Suprapubic skin (tissue), 4 donors: ENCODE data around the gene SLC9A9. TPM values are rescaled to one million over a fixed set of nuclear protein-coding genes. Genes with fewer than 3 reads are reported as not detected.

Source experiments
- DNase-seq, 2 donors: peaks; one replicate each; pipeline ENCODE4 v3.0.0-alpha.2; 2019; ENCODE audit warnings: low spot score in 2 of 2
- H3K27ac ChIP-seq: fragments of 200-600 bp; sonication (generic); one replicate; pipeline ENCODE4 v1.5.1; 2019
- H3K27me3 ChIP-seq: fragments of 200-600 bp; sonication (generic); one replicate; pipeline ENCODE4 v1.5.1; 2019
- H3K36me3 ChIP-seq: fragments of 200-600 bp; sonication (generic); one replicate; pipeline ENCODE4 v1.5.1; 2019
- H3K4me1 ChIP-seq: fragments of 200-600 bp; sonication (generic); one replicate; pipeline ENCODE4 v1.5.1; 2019
- H3K4me3 ChIP-seq: fragments of 200-600 bp; sonication (generic); one replicate; pipeline ENCODE4 v1.5.1; 2019; ENCODE audit warnings: mild to moderate bottlenecking
- H3K9me3 ChIP-seq: fragments of 200-600 bp; sonication (generic); one replicate; pipeline ENCODE4 v1.5.1; 2019
- EP300 ChIP-seq: sonication (generic); formaldehyde crosslinking; IDR thresholded peaks from one replicate; pipeline ENCODE4 v1.6.1; 2017; ENCODE audit warnings: antibody characterized with exemption
- POLR2A ChIP-seq, 2 donors: fragments of 450-650 bp; IDR thresholded peaks; one replicate each; pipeline ENCODE4 v1.6.1; 2017; ENCODE audit warnings: antibody characterized with exemption in 2 of 2, mild to moderate bottlenecking in 2 of 2, moderate library complexity in 2 of 2
- POLR2AphosphoS5 ChIP-seq, 3 donors: sonication (generic); formaldehyde crosslinking; IDR thresholded peaks; one replicate each; pipeline ENCODE4 v1.6.1; 2017; ENCODE audit warnings: antibody characterized with exemption in 3 of 3
- WGBS: methylation state at CpG from one replicate; pipeline ENCODE4 v1.1.5; 2018; 5-methylcytosine and 5-hydroxymethylcytosine counted together
- total RNA-seq, 4 donors: library from RNA; depleted of rRNA; stranded (reverse); fragments of >200 nt; gene quantifications; one replicate each; pipeline ENCODE4 v1.1.0, GENCODE V29; 2016
- TF ChIP-seq, protein P1 (sequence below), 2 donors: fragments of 200-600 bp in 1 of 2; fragments of 450-650 bp in 1 of 2; sonication (generic) in 1 of 2; IDR thresholded peaks; one replicate each; pipeline ENCODE4 v1.5.1; 2016 to 2019; ENCODE audit warnings: antibody characterized with exemption in 2 of 2, mild to moderate bottlenecking in 1 of 2, moderate library complexity in 1 of 2

SLC9A9 gene
- total RNA-seq, 4 donors from 2014 or later, result 16.6 to 51.0 (median 30.0) TPM

DNA sequence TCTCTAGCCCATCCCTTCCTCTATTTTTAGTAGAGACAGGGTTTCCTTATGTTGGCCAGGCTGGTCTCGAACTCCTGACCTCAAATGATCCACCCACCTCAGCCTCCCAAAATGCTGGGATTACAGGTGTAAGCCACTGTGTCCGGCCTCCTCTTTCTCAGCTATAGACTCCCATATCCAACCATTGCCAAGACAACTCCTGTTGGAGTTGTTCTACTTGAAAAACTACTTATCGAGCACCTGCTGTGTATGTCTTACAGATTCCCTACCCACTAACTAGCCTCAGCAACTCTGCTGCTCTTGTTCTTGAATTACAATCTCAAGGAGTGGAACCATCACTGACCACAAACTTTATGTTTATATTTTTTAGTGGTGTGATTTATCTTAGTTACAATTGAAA, 186.6 kb downstream of the SLC9A9 start:
- 88% methylated on average over 3 of the region's 3 CpGs for WGBS
- no peaks in the 10 kb centered on the region for H3K9me3 ChIP-seq
- DNase-seq, result no peak
- no peak for TF ChIP-seq EP300
- TF ChIP-seq POLR2AphosphoS5 (IDR thresholded peaks at IDR 0.05), result no peak
- no peak for TF ChIP-seq POLR2A (IDR thresholded peaks at IDR 0.05)
- TF ChIP-seq, protein P1, sequence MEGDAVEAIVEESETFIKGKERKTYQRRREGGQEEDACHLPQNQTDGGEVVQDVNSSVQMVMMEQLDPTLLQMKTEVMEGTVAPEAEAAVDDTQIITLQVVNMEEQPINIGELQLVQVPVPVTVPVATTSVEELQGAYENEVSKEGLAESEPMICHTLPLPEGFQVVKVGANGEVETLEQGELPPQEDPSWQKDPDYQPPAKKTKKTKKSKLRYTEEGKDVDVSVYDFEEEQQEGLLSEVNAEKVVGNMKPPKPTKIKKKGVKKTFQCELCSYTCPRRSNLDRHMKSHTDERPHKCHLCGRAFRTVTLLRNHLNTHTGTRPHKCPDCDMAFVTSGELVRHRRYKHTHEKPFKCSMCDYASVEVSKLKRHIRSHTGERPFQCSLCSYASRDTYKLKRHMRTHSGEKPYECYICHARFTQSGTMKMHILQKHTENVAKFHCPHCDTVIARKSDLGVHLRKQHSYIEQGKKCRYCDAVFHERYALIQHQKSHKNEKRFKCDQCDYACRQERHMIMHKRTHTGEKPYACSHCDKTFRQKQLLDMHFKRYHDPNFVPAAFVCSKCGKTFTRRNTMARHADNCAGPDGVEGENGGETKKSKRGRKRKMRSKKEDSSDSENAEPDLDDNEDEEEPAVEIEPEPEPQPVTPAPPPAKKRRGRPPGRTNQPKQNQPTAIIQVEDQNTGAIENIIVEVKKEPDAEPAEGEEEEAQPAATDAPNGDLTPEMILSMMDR (IDR thresholded peaks at IDR 0.05), result no peak
- H3K4me1 ChIP-seq, result no peaks in the 10 kb centered on the region
- no peak overlapping the region for H3K4me3 ChIP-seq
- no peaks in the 10 kb centered on the region for H3K27me3 ChIP-seq
- H3K27ac ChIP-seq, result no peak overlapping the region
- H3K36me3 ChIP-seq, result no peaks in the 10 kb centered on the region

DNA sequence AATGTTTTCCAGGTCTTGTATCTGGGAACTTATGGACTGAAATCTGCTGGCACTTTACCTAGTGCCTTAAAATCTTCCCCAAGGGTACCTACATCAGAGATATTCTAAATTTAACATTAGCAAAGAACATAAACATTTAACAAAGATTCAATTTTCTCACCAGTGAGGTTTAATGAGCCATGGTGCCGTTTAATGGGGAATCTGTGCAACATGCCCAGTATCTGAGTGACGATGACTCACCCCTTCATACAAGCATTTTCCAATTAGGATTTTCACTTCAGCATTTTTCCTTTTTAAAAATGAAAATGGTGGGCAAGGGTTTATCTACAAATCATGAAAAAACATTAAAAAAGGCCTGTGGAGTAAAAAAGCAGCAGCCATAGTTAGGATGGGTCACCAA, 189.4 kb downstream of the SLC9A9 start:
- no peak for TF ChIP-seq EP300
- TF ChIP-seq POLR2AphosphoS5 (IDR thresholded peaks at IDR 0.05), result no peak
- TF ChIP-seq, protein P1 (IDR thresholded peaks at IDR 0.05), result no peak
- TF ChIP-seq POLR2A (IDR thresholded peaks at IDR 0.05), result no peak
- Histone ChIP-seq H3K4me3 (no peak overlapping the region), H3K9me3 (no peaks in the 10 kb centered on the region), H3K4me1 (no peaks in the 10 kb centered on the region), H3K27me3 (no peaks in the 10 kb centered on the region), H3K36me3 (no peaks in the 10 kb centered on the region), H3K27ac (no peak overlapping the region)
- 62% methylated on average over 2 of the region's 2 CpGs for WGBS
- DNase-seq, result no peak

DNA sequence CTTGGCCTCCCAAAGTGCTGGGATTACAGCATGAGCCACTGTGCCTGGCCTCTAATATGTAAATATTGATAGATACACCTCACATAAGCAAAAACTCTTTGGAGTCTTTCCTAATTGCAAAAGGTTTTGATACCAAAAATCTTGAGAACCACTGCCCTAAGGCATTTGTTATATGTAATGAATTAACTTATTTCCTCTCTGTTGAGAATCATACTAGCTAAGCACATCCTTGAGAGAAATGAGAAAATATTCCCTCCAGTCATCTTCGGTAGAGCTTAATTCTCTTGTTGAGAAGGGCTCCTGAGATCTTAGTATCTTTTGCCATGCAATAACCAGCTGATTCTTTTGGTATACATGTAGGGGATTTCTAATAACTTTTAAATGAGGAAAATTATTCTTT, 190.2 kb downstream of the SLC9A9 start:
- Histone ChIP-seq H3K4me1 (no peaks in the 10 kb centered on the region), H3K9me3 (no peaks in the 10 kb centered on the region), H3K27me3 (no peaks in the 10 kb centered on the region), H3K27ac (no peak overlapping the region), H3K36me3 (no peaks in the 10 kb centered on the region), H3K4me3 (no peak overlapping the region)
- TF ChIP-seq, protein P1 (IDR thresholded peaks at IDR 0.05), result no peak
- TF ChIP-seq EP300 (no peak), POLR2A (IDR thresholded peaks at IDR 0.05) (no peak), POLR2AphosphoS5 (IDR thresholded peaks at IDR 0.05) (no peak)
- no peak for DNase-seq
- WGBS, result 86% methylated on average over 1 of the region's 1 CpG

DNA sequence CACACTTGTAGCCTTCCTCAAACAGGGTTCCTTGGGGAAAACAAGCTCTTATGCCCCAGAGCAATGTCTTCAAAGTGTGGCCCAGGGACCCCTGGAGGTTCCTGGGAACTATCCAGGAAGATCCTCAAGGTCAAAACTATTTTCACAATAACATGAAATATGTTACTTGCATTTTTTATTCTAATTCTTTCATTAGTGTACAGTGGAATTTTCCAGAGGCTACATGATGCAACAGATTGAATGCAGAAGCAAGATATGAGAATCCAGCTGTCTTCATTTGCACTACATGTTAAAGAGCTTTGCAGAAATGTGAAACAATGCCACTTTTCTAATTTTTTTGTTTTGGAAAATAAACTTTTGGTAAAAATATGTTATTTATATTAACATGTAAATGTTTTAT, 190.9 kb downstream of the SLC9A9 start:
- Histone ChIP-seq H3K36me3 (no peaks in the 10 kb centered on the region), H3K27me3 (no peaks in the 10 kb centered on the region), H3K4me3 (no peak overlapping the region), H3K27ac (no peak overlapping the region), H3K9me3 (no peaks in the 10 kb centered on the region), H3K4me1 (no peaks in the 10 kb centered on the region)
- TF ChIP-seq, protein P1 (IDR thresholded peaks at IDR 0.05), result no peak
- TF ChIP-seq POLR2AphosphoS5 (IDR thresholded peaks at IDR 0.05), result no peak
- TF ChIP-seq POLR2A (IDR thresholded peaks at IDR 0.05), result no peak
- no peak for TF ChIP-seq EP300
- DNase-seq, result no peak

DNA sequence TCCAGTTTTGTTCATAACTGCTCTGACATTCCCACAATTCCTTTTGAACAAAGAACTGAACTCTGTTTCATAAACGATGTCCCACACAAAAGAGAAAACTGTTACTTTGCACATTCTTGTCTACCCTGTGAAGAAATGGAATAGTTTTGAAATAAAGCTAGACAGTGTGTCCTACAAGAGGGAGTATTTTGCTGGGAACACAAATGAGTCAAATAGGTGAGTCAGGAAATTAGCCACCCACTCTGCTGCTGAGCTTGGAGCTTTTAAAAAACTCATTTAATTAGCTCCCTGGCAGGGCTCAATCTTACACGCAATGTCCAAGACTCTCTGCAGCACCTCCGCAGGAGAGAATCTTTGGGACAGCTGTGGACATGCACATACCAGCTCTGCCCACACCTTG, 193.4 kb downstream of the SLC9A9 start:
- Histone ChIP-seq H3K9me3 (no peaks in the 10 kb centered on the region), H3K27me3 (no peaks in the 10 kb centered on the region), H3K36me3 (peaks cover 3% of the 10 kb centered on the region), H3K4me3 (no peak overlapping the region), H3K4me1 (peaks cover 5% of the 10 kb centered on the region), H3K27ac (no peak overlapping the region)
- DNase-seq, result no peak
- WGBS, result 48% methylated on average over 3 of the region's 3 CpGs
- TF ChIP-seq POLR2AphosphoS5 (IDR thresholded peaks at IDR 0.05) (no peak), EP300 (no peak), POLR2A (IDR thresholded peaks at IDR 0.05) (no peak)
- TF ChIP-seq, protein P1 (IDR thresholded peaks at IDR 0.05), result no peak
